Measurements from ENCODE around the gene RPS6KA3. TPM values are rescaled to one million over a fixed set of nuclear protein-coding genes. Genes with fewer than 3 reads are reported as not detected.

The RPS6KA3 gene
- total and polyA plus RNA-seq, 5 donors from 2014 or later, result 18.3 to 56.1 (median 23.7) TPM

DNA sequence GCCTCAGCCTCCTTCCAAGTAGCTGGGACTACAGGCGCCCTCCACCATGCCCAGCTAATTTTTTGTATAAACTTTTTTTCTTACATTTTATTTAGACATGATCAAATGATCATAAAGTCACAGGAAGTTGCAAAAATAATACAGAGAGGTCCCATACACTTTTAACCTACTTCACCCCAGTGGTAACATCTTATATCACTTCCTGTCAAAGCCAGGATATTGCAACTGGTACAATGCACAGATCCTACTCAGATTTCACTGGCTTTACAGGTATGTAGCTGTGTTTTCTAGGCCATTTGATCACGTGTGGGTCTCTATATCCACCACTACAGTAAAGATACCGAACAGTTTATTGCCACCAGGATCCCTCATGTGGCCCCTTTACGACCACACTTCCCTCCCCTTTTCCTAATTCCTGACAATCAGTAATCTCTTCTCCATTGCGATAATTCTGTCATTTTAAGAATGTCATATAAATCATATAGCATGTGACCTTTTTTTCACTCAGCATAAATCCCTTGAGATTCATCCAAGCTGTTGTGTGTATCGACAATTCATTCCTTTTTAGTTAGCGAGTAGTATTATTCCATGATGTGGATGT lies 18.0 kb downstream of the RPS6KA3 start:
- Mint-ChIP-seq H3K27me3 (no peaks in the 10 kb centered on the region), H3K36me3 (peaks cover 8% of the 10 kb centered on the region), H3K9me3 (peaks cover 0 to 4% (median 0%) of the 10 kb centered on the region in 7 donors), H3K4me3 (no peak overlapping the region), H3K27ac (peak overlapping the region in 1 of 3 donors; percentile 38), H3K4me1 (peaks cover 11 to 43% (median 30%) of the 10 kb centered on the region in 4 donors)
- Histone ChIP-seq H3K36me3 (ENCODE audit: control insufficient read depth, insufficient read depth, low read length) (no peaks in the 10 kb centered on the region), H3K27me3 (ENCODE audit: control insufficient read depth, insufficient read depth, low read length) (no peaks in the 10 kb centered on the region), H3K4me3 (ENCODE audit: low read depth, low read length) (peak overlapping the region; percentile 32), H3K9me3 (ENCODE audit: control insufficient read depth in 2 of 2, low read length in 2 of 2) (no peaks in the 10 kb centered on the region), H3K27ac (ENCODE audit: insufficient read depth, low read length, poor library complexity, severe bottlenecking) (no peak overlapping the region), H3K4me1 (ENCODE audit: control insufficient read depth, insufficient read depth, low read length, poor library complexity, severe bottlenecking) (peaks cover 13% of the 10 kb centered on the region)
- ATAC-seq (ENCODE audit: low read depth in 2 of 2) (peak in 1 of 2 donors; percentile 29), DNase-seq (peak in 1 of 3 donors; percentile 29)

- no peaks in the 10 kb centered on the region for H3K9me3 ChIP-seq (ENCODE audit: control insufficient read depth in 2 of 2, low read length in 2 of 2)
- H3K4me1 ChIP-seq (ENCODE audit: control insufficient read depth, insufficient read depth, low read length, poor library complexity, severe bottlenecking), result peaks cover 8% of the 10 kb centered on the region
- no peaks in the 10 kb centered on the region for H3K36me3 ChIP-seq (ENCODE audit: control insufficient read depth, insufficient read depth, low read length)
- DNase-seq (no peak), ATAC-seq (ENCODE audit: low read depth in 2 of 2) (no peak)
- H3K27me3 ChIP-seq (ENCODE audit: control insufficient read depth, insufficient read depth, low read length), result no peaks in the 10 kb centered on the region
- H3K4me3 ChIP-seq (ENCODE audit: low read depth, low read length), result no peak overlapping the region
- peaks cover 0 to 1% (median 0%) of the 10 kb centered on the region in 7 donors for H3K9me3 Mint-ChIP-seq
- no peaks in the 10 kb centered on the region for H3K27me3 Mint-ChIP-seq
- H3K4me1 Mint-ChIP-seq, result peaks cover 8 to 33% (median 19%) of the 10 kb centered on the region in 4 donors
- peaks cover 4% of the 10 kb centered on the region for H3K36me3 Mint-ChIP-seq
- no peak overlapping the region for H3K27ac ChIP-seq (ENCODE audit: insufficient read depth, low read length, poor library complexity, severe bottlenecking)
- H3K4me3 Mint-ChIP-seq, result no peak overlapping the region
- H3K27ac Mint-ChIP-seq, result no peak overlapping the region
These were observed 21.8 kb downstream of the RPS6KA3 start for GRCh38 chrX:20244931-20245330.

DNA sequence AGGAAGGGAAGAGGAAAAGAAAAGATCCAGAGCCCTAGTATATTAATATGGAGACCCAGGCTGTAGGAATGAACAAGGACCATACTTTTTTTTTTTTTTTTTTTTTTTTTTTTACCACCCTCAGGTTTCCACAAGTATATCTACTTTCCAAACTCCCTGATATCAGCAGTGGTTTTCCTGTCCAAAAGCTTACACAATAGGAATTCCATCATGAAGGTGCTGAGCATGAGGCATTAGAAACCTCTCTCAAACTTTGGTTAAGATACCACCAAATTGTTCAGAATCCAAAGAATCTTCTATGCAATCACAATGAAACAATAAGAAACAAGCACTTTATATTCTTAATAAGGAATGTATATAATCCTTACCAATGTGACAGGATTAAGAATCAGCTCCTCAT lies 26.5 kb downstream of the RPS6KA3 start:
- H3K9me3 Mint-ChIP-seq, result peaks cover 0 to 5% (median 3%) of the 10 kb centered on the region in 7 donors
- DNase-seq, result no peak
- H3K27me3 ChIP-seq (ENCODE audit: control insufficient read depth, insufficient read depth, low read length), result no peaks in the 10 kb centered on the region
- H3K4me3 Mint-ChIP-seq, result no peak overlapping the region
- H3K36me3 ChIP-seq (ENCODE audit: control insufficient read depth, insufficient read depth, low read length), result no peaks in the 10 kb centered on the region
- no peaks in the 10 kb centered on the region for H3K27me3 Mint-ChIP-seq
- H3K27ac ChIP-seq (ENCODE audit: insufficient read depth, low read length, poor library complexity, severe bottlenecking), result no peak overlapping the region
- no peak for ATAC-seq (ENCODE audit: low read depth in 2 of 2)
- peak overlapping the region in 2 of 3 donors; percentile 37 to 79 for H3K27ac Mint-ChIP-seq
- no peaks in the 10 kb centered on the region for H3K9me3 ChIP-seq (ENCODE audit: control insufficient read depth in 2 of 2, low read length in 2 of 2)
- H3K4me1 Mint-ChIP-seq, result peaks cover 16 to 28% (median 21%) of the 10 kb centered on the region in 4 donors
- no peak overlapping the region for H3K4me3 ChIP-seq (ENCODE audit: low read depth, low read length)
- H3K36me3 Mint-ChIP-seq, result peaks cover 10% of the 10 kb centered on the region
- H3K4me1 ChIP-seq (ENCODE audit: control insufficient read depth, insufficient read depth, low read length, poor library complexity, severe bottlenecking), result peaks cover 3% of the 10 kb centered on the region

- H3K36me3 Mint-ChIP-seq, result peaks cover 12% of the 10 kb centered on the region
- peaks cover 16 to 29% (median 20%) of the 10 kb centered on the region in 4 donors for H3K4me1 Mint-ChIP-seq
- ATAC-seq (ENCODE audit: low read depth in 2 of 2) (peak in 1 of 2 donors; percentile 28), DNase-seq (peak in 1 of 3 donors; percentile 6)
- H3K27me3 Mint-ChIP-seq, result no peaks in the 10 kb centered on the region
- Histone ChIP-seq H3K36me3 (ENCODE audit: control insufficient read depth, insufficient read depth, low read length) (peaks cover 8% of the 10 kb centered on the region), H3K27me3 (ENCODE audit: control insufficient read depth, insufficient read depth, low read length) (no peaks in the 10 kb centered on the region), H3K9me3 (ENCODE audit: control insufficient read depth in 2 of 2, low read length in 2 of 2) (no peaks in the 10 kb centered on the region), H3K4me1 (ENCODE audit: control insufficient read depth, insufficient read depth, low read length, poor library complexity, severe bottlenecking) (peaks cover 3% of the 10 kb centered on the region), H3K4me3 (ENCODE audit: low read depth, low read length) (no peak overlapping the region), H3K27ac (ENCODE audit: insufficient read depth, low read length, poor library complexity, severe bottlenecking) (no peak overlapping the region)
- H3K27ac Mint-ChIP-seq, result peak overlapping the region in 2 of 3 donors; percentile 13 to 85
- no peak overlapping the region for H3K4me3 Mint-ChIP-seq
- H3K9me3 Mint-ChIP-seq, result peaks cover 0 to 7% (median 3%) of the 10 kb centered on the region in 7 donors
These were observed 28.8 kb downstream of the RPS6KA3 start for GRCh38 chrX:20237864-20238263.

DNA sequence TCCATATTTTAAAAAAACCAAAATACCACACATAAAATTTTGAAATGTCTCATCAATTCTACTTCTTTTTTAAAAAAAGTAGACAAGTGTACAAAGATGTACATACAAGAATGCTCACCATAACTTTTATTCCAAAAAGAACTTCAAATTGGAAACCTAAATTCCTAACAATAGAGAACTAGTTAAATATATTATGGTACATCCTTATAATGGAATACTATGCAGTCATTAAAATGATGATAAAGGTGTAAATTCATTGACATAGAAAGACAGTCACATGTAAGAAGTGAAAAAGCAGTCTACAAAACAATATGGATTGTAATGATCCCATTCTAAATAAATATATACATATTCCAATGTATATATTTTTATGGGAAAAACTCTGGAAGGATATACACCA lies 31.0 kb downstream of the RPS6KA3 start:
- Histone ChIP-seq H3K36me3 (ENCODE audit: control insufficient read depth, insufficient read depth, low read length) (peaks cover 21% of the 10 kb centered on the region), H3K4me3 (ENCODE audit: low read depth, low read length) (no peak overlapping the region), H3K4me1 (ENCODE audit: control insufficient read depth, insufficient read depth, low read length, poor library complexity, severe bottlenecking) (no peaks in the 10 kb centered on the region), H3K9me3 (ENCODE audit: control insufficient read depth in 2 of 2, low read length in 2 of 2) (no peaks in the 10 kb centered on the region), H3K27me3 (ENCODE audit: control insufficient read depth, insufficient read depth, low read length) (no peaks in the 10 kb centered on the region), H3K27ac (ENCODE audit: insufficient read depth, low read length, poor library complexity, severe bottlenecking) (no peak overlapping the region)
- peaks cover 15 to 26% (median 19%) of the 10 kb centered on the region in 4 donors for H3K4me1 Mint-ChIP-seq
- H3K36me3 Mint-ChIP-seq, result peaks cover 12% of the 10 kb centered on the region
- H3K9me3 Mint-ChIP-seq, result peaks cover 0 to 7% (median 1%) of the 10 kb centered on the region in 7 donors
- H3K4me3 Mint-ChIP-seq, result no peak overlapping the region
- ATAC-seq (ENCODE audit: low read depth in 2 of 2), result no peak
- H3K27ac Mint-ChIP-seq, result no peak overlapping the region
- H3K27me3 Mint-ChIP-seq, result no peaks in the 10 kb centered on the region
- no peak for DNase-seq

DNA sequence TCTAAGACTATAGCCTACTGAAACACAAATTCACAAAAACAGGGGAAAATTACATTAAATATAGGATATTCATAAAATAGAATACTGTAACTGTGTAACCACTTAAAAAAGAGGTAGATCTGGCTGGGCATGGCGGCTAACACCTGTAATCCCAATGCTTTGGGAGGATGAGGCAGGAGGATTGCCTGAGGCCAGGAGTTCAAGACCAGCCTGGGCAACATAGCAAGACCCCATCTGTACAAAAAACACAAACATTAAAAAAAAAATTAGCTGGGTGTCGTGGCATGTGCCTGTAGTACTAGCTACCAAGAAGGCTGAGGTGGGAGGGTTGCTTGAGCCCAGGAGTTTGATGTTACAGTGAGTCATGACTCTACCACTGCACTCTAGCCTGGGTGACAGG lies 33.4 kb downstream of the RPS6KA3 start:
- Histone ChIP-seq H3K36me3 (ENCODE audit: control insufficient read depth, insufficient read depth, low read length) (peaks cover 34% of the 10 kb centered on the region), H3K27ac (ENCODE audit: insufficient read depth, low read length, poor library complexity, severe bottlenecking) (no peak overlapping the region), H3K4me1 (ENCODE audit: control insufficient read depth, insufficient read depth, low read length, poor library complexity, severe bottlenecking) (no peaks in the 10 kb centered on the region), H3K9me3 (ENCODE audit: control insufficient read depth in 2 of 2, low read length in 2 of 2) (no peaks in the 10 kb centered on the region), H3K27me3 (ENCODE audit: control insufficient read depth, insufficient read depth, low read length) (no peaks in the 10 kb centered on the region), H3K4me3 (ENCODE audit: low read depth, low read length) (no peak overlapping the region)
- ATAC-seq (ENCODE audit: low read depth in 2 of 2), result no peak
- H3K4me3 Mint-ChIP-seq, result no peak overlapping the region
- peak overlapping the region in 2 of 3 donors; percentile 7 to 66 for H3K27ac Mint-ChIP-seq
- peaks cover 26% of the 10 kb centered on the region for H3K36me3 Mint-ChIP-seq
- peaks cover 0 to 7% (median 1%) of the 10 kb centered on the region in 7 donors for H3K9me3 Mint-ChIP-seq
- peaks cover 8 to 24% (median 22%) of the 10 kb centered on the region in 4 donors for H3K4me1 Mint-ChIP-seq
- no peak for DNase-seq
- H3K27me3 Mint-ChIP-seq, result no peaks in the 10 kb centered on the region

- Histone ChIP-seq H3K9me3 (ENCODE audit: control insufficient read depth in 2 of 2, low read length in 2 of 2) (no peaks in the 10 kb centered on the region), H3K27me3 (ENCODE audit: control insufficient read depth, insufficient read depth, low read length) (no peaks in the 10 kb centered on the region), H3K36me3 (ENCODE audit: control insufficient read depth, insufficient read depth, low read length) (peaks cover 37% of the 10 kb centered on the region), H3K27ac (ENCODE audit: insufficient read depth, low read length, poor library complexity, severe bottlenecking) (no peak overlapping the region), H3K4me1 (ENCODE audit: control insufficient read depth, insufficient read depth, low read length, poor library complexity, severe bottlenecking) (no peaks in the 10 kb centered on the region), H3K4me3 (ENCODE audit: low read depth, low read length) (no peak overlapping the region)
- peaks cover 0 to 7% (median 1%) of the 10 kb centered on the region in 7 donors for H3K9me3 Mint-ChIP-seq
- H3K4me3 Mint-ChIP-seq, result no peak overlapping the region
- peaks cover 11 to 24% (median 15%) of the 10 kb centered on the region in 4 donors for H3K4me1 Mint-ChIP-seq
- peaks cover 27% of the 10 kb centered on the region for H3K36me3 Mint-ChIP-seq
- no peak for ATAC-seq (ENCODE audit: low read depth in 2 of 2)
- no peak overlapping the region for H3K27ac Mint-ChIP-seq
- H3K27me3 Mint-ChIP-seq, result no peaks in the 10 kb centered on the region
- DNase-seq, result no peak
These were observed 35.1 kb downstream of the RPS6KA3 start for GRCh38 chrX:20231598-20231997.

- H3K36me3 ChIP-seq (ENCODE audit: control insufficient read depth, insufficient read depth, low read length), result peaks cover 37% of the 10 kb centered on the region
- peaks cover 12 to 32% (median 16%) of the 10 kb centered on the region in 4 donors for H3K4me1 Mint-ChIP-seq
- H3K27me3 ChIP-seq (ENCODE audit: control insufficient read depth, insufficient read depth, low read length), result no peaks in the 10 kb centered on the region
- no peaks in the 10 kb centered on the region for H3K27me3 Mint-ChIP-seq
- no peaks in the 10 kb centered on the region for H3K9me3 ChIP-seq (ENCODE audit: control insufficient read depth in 2 of 2, low read length in 2 of 2)
- ATAC-seq (ENCODE audit: low read depth in 2 of 2) (no peak), DNase-seq (no peak)
- no peak overlapping the region for H3K4me3 ChIP-seq (ENCODE audit: low read depth, low read length)
- no peak overlapping the region for H3K4me3 Mint-ChIP-seq
- H3K27ac ChIP-seq (ENCODE audit: insufficient read depth, low read length, poor library complexity, severe bottlenecking), result no peak overlapping the region
- peaks cover 0 to 4% (median 0%) of the 10 kb centered on the region in 7 donors for H3K9me3 Mint-ChIP-seq
- no peaks in the 10 kb centered on the region for H3K4me1 ChIP-seq (ENCODE audit: control insufficient read depth, insufficient read depth, low read length, poor library complexity, severe bottlenecking)
- peaks cover 26% of the 10 kb centered on the region for H3K36me3 Mint-ChIP-seq
- H3K27ac Mint-ChIP-seq, result peak overlapping the region in 1 of 3 donors; percentile 83
These were observed 36.3 kb downstream of the RPS6KA3 start for GRCh38 chrX:20230406-20230805.

All from CD4-positive, CD25-positive, alpha-beta regulatory T cell (primary cell).